AML-193 (cell line): ENCODE data around the gene PBX4.

Source experiments
- DNase-seq, 2 experiments: peaks; one replicate each; lab custom pipeline; 2025; lab: John Stamatoyannopoulos, UW

Gene PBX4

GRCh38 chr19:19649155-19649554, 30.7 kb upstream of the PBX4 start:
- DNase-seq: no peak

- no peak for DNase-seq
Observed at GRCh38 chr19:19647037-19647835, 28.7 kb upstream of the PBX4 start.

- no peak for DNase-seq
Observed at GRCh38 chr19:19645233-19645870, 26.9 kb upstream of the PBX4 start.

- no peak for DNase-seq
Observed at GRCh38 chr19:19644054-19644388, 25.5 kb upstream of the PBX4 start.

- DNase-seq: peak; percentile 59 to 65
Observed at GRCh38 chr19:19643158-19644053, 24.9 kb upstream of the PBX4 start, which contains the start of gene GMIP. Gene GMIP (minus strand): TSS chr19:19643657. CDS start chr19:19643529, 128 bp downstream.

- DNase-seq: peak; percentile 14 to 28
Observed at GRCh38 chr19:19642506-19643157, 24.1 kb upstream of the PBX4 start.

GRCh38 chr19:19637523-19638251, 19.2 kb upstream of the PBX4 start:
- no peak for DNase-seq

GRCh38 chr19:19637186-19637522, 18.7 kb upstream of the PBX4 start:
- no peak for DNase-seq

- no peak for DNase-seq
Observed at GRCh38 chr19:19636573-19637185, 18.2 kb upstream of the PBX4 start.

- no peak for DNase-seq
Observed at GRCh38 chr19:19635313-19635702, 16.8 kb upstream of the PBX4 start.

- no peak for DNase-seq
Observed at GRCh38 chr19:19634516-19635312, 16.2 kb upstream of the PBX4 start.

- DNase-seq: no peak
Observed at GRCh38 chr19:19633711-19634515, 15.4 kb upstream of the PBX4 start.

GRCh38 chr19:19632661-19633060, 14.2 kb upstream of the PBX4 start:
- no peak for DNase-seq

GRCh38 chr19:19631346-19631745, 12.9 kb upstream of the PBX4 start:
- no peak for DNase-seq

GRCh38 chr19:19630426-19630825, 11.9 kb upstream of the PBX4 start:
- DNase-seq: no peak

- no peak for DNase-seq
Observed at GRCh38 chr19:19630062-19630414, 11.6 kb upstream of the PBX4 start.

- DNase-seq: no peak
Observed at GRCh38 chr19:19628501-19629134, 10.1 kb upstream of the PBX4 start.

GRCh38 chr19:19627621-19628500, 9.4 kb upstream of the PBX4 start, which contains the start of gene LPAR2:
Gene LPAR2 (minus strand): TSS chr19:19628220. CDS start chr19:19627275, 945 bp downstream.
- DNase-seq: no peak
